NCI-H82 treated with DMSO at 0.1 percent for 48 hours (cell line): ENCODE results near the gene MB.
A peak's percentile ranks its signal among the peaks of the same experiment; 100 is the strongest.

Experiments
- DNase-seq: peaks from one replicate; lab custom pipeline; 2025; ENCODE audit not compliant: unreplicated experiment; lab: John Stamatoyannopoulos, UW

The MB gene

GRCh38 chr22:35577799-35578659 lies 39.1 kb downstream of the MB start:
- no peak for DNase-seq

- DNase-seq = no peak
Observed at GRCh38 chr22:35576671-35577070, 40.5 kb downstream of the MB start.

DNA sequence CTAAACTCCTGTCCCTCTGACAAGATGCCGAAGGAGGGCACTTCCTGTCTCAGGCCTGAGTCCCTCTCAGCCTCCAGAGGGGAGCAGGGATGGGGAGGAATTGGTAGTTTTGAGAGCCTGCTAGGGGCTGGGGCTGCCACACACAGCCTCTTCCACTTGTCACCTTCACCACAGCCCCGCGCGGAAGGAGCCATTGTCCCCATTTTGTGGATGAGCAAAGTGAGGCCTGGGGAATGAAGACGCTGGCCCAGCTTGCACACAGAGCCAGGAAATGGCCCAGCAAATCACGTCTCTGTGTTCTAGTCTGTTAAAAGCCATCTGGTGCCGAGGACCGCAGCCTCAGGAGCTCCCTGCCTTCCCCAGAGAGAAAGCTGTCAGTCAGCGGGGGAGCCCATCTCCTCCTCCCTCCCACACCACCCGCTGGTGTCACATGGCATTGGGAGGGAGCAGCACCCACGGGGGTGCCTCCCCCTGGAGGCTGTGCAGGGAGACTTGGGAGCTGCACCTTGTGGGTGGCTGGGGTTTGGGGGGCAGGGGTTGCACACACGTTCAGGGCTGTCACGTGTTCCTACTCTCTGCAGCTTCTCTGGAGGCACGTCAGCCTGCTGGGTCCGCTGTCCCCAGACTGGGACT lies 41.9 kb downstream of the MB start:
- no peak for DNase-seq

GRCh38 chr22:35572556-35572955 lies 44.6 kb downstream of the MB start:
- no peak for DNase-seq

DNA sequence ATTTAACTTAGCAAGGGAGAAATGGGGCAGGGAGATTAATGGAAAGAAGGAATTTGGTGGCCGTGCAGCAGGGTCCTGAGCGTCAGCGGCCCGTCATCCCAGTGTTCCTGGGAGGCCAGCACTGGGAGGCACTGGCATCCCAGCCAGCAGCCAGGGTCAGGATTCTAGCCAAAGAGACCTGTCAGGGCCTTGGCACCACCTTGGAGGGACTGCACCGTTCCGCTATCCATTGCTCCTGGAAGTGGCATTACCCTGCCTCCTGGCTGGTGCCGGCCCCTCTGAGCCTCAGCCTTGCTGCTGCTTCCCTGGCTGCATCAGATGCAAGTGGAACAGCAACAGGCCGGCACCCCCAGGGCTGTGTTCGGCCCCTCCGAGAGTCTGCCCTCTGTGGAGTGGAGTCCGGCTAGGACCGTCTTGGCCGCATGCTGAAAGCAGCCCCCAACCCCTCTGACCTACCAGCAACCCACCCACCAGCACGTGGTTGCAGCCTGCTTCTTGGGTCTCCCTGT lies 46.4 kb downstream of the MB start:
- no peak for DNase-seq

- DNase-seq = no peak
Observed at GRCh38 chr22:35569916-35570315, 47.2 kb downstream of the MB start.

DNA sequence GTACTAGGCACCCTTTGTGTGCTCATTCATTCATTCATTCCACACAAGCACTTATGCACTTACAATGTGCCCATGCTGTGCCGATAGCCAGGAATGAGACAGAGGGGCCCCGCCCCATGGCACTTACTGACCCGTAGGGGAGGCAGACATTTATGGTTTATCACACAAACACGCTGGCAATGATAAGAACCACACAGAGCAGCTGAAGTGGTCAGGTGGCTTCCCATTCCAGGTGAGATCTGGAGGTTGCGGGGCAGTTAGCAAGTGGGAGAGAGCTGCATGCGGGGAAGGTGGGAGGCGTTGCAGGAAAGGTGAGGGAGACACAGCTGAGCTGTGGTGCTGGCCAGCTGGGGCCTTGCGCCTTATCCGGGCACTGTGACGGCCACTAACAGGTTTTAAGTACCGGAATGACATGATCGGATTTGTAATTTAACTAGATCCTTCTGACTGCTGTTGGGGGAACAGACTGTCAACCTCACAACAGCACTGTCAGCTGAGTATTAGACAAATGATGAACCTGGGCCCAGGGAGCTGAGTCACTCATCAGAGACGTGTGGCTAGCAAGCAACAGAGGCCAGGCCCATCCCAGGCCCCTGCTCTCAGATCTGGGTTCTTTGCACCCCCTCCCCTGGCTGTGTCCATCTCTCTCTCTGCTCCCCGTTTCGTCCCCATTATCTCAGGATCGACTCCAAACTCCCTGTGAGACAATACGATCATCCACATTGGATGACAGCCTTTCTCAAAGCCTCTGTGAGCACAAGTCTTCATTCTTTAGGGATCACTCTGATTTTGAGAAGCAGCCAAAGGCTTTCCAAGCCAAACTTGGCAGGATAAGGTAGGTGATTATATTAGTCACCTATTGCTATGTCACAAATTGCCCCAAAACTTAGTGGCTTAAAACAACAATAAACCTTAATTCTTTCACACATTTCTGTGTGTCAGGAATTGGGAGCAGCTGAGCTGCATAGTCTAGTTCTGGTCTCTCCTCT lies 48.1 kb downstream of the MB start:
- peak; percentile 69 for DNase-seq

DNA sequence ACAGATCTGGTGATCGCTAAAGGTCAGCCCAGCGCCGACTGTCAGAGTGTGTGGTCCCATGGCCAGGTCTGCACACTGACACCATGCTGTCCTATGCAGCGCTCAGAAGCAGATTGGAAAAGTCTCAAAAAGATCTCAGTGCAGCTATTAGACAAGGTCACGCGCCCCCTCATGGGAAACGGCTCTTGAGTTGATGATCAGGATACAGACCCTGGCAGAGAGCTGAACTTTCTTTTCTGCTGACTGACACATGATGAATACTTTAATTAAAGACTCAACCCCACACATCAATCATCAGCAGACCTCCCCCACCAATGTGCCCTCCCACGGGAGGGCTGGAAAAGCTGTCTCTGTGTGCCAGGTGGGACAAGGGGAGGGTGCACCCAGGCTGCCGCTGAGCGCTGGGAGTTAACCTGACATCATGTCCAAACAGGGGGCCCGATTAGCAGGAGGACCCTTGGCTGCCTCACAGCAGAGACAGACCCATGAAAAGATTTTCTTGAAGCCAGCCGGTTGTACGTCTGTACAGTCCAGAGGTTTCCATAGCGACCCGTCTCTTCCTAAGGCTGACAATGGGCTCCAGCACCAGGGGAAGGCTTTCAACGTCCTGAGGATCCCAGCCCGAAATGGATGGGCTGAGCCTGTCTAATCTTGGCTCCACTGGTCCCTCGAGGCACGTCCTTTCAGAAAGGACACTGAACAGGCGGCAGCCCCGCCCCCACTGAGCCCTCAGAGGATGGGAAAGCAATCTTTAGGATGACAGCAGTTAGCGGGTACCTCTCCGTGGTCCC lies 49.6 kb downstream of the MB start:
- no peak for DNase-seq

DNA sequence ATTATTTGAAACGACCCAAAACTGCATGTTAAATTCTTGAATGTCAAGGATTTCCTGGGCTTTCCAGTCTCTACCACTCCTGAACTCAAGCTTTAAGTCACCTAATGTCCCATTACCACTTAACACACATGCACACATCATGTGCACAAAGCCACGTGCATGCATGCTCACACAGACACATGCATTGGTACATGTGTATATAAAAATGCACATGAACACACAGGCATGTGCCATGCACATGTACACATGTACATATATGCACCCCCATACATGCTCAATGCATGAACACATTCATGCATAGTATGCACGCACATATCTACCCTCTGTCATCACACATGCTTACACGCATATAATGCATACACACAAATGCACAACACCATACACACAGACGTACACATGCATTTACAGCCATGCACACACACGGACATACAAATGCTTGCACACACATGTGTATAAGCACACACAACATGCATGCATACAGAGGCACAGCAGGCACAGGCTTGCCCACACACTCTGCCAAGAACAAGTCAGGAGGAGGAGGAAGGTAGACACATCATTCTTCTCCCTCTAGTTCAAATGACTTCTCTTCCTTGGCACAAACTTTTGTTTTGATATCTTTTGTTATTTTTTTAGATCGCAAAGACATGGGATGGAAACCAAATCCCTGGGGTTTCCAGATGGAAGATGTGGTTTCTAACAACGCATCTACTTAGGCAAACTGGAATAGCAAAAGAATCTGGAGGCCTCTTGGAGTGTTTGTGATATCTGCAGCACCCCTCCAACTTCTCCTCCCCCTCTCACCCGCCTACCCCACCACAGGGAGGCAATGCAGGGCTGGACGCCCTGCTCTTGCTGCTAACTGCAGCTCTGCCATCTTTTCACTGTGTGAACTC lies 51.9 kb downstream of the MB start:
- DNase-seq = no peak

GRCh38 chr22:35563211-35563610 lies 53.9 kb downstream of the MB start:
- no peak for DNase-seq

DNA sequence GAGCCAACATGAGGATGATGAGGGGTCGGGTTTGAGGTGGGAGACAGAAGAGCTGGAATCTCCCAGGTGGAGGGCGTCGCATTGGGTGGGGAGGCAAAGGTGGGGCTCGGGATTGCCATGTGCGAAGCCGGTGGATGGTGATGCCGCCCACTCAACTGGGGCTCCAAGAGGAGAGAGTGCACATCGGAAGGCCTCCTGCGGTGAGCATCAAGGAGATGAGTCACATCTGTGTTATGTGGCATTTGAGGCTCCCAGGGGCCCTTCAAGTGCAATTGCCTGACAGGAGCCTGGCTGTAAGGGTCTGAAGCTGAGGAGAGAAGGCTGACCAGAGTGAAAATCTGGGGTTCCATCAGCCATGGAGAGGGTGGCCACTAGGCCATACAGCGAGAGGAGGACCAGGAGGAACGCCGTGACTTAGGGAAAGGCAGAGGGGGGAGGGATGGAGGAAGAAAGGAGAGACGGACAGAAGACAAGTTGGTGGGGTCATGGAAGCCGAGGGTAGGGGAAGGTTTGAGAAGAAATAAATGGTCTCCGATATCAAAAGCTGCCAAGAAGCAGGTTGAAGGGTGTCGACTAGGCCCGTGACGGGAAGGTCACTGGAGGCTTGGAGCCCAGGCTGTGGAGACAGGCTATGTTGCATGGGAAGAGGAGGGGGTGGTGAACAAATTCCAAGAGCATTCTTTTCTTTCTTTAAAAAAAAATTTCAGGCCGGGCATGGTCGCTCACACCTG lies 55.2 kb downstream of the MB start:
- DNase-seq = no peak

- DNase-seq = no peak
Observed at GRCh38 chr22:35560824-35561223, 56.3 kb downstream of the MB start.

DNA sequence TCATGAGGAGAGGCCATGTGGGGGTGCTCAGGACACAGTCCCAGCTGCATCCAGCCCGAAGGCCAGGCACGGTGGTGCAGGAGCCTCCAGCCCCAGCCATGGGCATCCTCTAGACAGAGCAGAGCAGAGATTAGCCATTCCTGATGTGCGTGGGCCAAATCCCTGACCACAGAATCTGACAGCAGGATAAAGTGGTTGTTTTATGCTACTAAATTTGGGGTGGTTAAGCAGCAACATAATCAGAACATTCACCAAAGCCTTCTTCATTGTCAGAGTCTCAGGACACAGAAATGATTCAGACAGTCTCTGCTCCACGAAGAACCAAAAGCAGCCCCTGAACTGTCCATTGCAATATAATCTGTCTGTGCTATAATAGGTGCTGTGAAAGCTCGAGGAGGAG lies 56.8 kb downstream of the MB start:
- no peak for DNase-seq

- no peak for DNase-seq
Observed at GRCh38 chr22:35559354-35560005, 57.6 kb downstream of the MB start.

DNA sequence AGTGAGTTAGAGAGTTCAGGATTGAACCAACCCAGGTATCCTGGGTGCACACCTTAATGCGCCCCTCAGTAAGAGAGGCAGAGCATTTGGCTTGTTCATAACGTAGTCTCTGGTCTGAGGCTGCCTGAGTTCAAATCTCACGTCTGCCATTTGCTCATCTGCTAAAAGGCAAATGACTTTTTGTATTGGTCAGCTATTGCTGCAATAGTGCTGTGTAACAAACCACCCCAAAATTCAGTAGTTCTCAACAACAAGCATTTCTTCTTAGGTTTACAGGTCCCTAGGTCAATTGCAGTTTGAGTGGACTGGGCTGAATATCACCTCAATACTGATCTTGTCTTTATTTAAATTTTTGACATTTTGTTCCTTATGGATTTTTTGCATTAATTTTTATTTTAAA lies 58.4 kb downstream of the MB start:
- DNase-seq = no peak

GRCh38 chr22:35558031-35558430 lies 59.1 kb downstream of the MB start:
- no peak for DNase-seq
